Erythroblast (primary cell): ENCODE results near the gene CARD19.

Source experiments
- GATA1 ChIP-seq: IDR thresholded peaks from 2 replicates; pipeline ENCODE4 v1.6.1; 2011; ENCODE audit warnings: low read depth, mild to moderate bottlenecking, control low read depth, low read length, moderate library complexity
- POLR2A ChIP-seq: IDR thresholded peaks from 2 replicates; pipeline ENCODE4 v1.6.1; 2011; ENCODE audit warnings: mild to moderate bottlenecking, low read length

GRCh38 chr9:93159601-93160471 lies 63.8 kb downstream of the CARD19 start:
- no peak for TF ChIP-seq POLR2A
- TF ChIP-seq GATA1 = no peak
